GM19455 (cell line): Measurements from ENCODE around the gene TASP1.
"Not testable (repeated sequence)": the region's sequence is repeated elsewhere in the genome, so short reads cannot be mapped to it uniquely, and the experiment has no call there.

Experiments used
- ATAC-seq: cut with Tn5 transposase; IDR thresholded peaks from one replicate; pipeline ENCODE4 v1.9.1; 2021; ENCODE audit not compliant: unreplicated experiment

The TASP1 gene

DNA sequence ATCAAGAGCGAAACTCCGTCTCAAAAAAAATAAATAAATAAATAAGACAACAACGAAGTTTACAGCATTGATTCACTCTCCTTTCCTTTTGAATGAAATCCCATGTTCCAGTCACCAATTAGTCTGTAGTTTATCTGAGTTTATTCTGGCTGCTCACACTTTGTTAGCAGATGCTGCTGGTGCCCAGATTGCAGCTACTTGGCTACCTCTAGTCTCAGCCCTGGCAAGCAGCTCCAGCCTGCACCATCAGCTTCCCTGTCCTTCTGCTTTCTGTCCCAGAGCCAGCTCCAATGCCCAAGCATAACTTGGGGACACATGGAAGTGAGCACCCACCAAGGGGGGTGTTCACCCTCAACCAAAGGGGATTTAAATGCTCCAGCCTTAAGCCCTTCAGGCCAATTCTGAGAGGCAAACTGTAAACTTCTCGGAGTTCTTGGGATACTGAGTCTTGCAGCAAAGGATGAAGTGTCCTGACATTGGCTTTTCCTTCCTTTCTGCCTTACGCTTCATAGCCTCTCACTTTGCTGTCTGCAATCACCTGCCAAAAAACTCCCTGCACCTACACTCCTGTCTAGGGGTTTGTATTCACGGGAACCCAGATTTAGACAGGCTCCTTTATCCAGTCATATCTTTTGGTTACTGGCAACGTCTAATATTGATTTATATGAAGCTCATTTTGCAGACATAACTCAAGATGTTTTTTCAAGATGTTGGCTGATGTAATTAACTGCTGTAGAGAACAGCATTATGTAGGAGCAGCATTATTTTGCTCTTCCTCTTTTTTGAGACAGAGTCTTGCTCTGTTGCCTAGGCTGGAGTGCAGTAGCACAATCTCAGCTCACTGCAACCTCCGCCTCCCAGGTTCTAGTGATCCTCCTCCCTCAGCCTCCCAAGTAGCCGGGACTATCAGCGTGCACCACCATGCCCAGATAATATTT, 9.8 kb upstream of the TASP1 start:
- no peak for ATAC-seq

DNA sequence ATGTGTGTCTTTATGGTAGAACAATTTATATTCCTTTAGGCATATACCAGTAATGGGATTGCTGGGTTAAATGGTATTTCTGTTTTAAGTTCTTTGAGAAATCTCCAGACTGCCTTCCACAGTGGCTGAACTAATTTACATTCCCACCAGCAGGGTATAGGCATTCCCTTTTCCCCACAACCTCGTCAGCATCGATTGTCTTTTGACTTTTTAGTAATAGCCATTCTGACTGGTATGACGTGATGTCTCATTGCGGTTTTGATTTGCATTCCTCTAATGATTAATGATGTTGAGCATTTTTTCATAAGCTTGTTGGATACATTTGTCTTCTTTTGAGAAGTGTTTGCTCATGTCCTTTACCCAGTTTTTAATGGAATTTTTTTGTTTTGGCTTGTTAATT, 5.3 kb upstream of the TASP1 start:
- no peak for ATAC-seq

DNA sequence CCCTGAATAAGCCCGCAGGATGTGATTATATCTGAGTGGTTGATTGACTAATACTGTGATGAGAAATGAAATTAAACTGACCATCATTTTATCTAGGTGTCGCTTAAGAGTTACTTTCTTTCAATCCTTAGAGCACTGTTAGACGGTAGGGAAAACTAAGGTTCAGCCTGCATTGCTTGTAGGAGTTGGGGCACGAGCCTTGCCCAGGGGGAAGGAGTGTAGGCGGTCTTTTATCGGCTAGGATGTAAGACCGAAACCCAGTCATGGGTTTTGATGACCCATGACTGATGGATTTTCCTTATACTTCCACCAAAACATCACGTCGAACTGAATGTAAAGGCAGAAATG, 392 bp upstream of the TASP1 start:
- ATAC-seq, result peak; percentile 31

DNA sequence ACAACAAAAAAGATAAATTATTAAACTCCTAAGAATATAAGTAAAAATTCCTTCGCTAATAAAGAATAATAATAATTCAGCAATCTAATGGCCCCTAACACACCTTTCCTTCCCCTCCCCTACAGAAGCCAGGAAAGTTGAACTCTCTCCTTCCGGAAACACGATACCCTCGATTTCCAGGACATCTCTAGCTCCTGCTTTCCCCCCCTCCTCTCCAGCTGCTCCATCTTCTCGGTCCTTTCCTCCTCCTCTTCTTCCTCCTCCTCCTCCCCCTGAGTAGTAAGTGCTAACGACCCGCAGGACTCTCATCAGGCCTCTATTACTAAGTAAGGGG, 603 bp downstream of the TASP1 start:
- ATAC-seq, result no peak

DNA sequence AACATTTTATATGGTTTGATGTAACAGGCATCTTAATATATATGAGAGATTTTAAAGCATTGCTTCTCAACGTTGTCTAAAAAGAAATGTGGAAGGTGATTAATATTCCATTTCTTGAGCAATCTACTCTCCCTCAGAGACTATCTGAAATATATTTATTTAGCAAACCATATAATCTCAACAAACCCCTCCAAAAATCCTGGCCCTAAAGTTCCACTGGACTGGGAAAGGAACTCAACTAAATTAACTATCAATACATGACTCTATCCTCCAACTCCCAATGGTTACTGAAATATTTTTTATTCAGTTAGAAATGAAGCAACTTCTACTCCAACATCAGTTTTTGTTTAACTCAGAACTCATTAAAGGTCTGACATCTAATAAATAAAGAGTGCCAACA, 6.3 kb downstream of the TASP1 start:
- ATAC-seq, result no peak

DNA sequence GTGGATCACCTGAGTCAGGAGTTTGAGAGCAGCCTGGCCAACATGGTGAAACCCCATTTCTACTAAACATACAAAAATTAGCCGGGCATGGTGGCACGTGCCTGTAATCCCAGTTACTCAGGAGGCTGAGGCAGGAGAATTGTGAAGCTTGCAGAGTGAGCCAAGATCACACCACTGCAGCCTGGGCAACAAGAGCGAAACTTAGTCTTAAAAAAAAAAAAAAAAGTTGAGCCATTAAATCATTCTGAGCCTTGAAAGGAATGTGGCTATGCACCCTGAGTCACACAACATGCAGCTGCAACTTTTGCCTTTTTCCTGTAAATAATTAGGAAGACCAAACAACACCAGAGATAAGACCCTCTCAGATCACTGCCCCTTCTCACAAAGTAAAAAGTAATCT, 11.2 kb downstream of the TASP1 start:
- ATAC-seq, result not testable (repeated sequence)

DNA sequence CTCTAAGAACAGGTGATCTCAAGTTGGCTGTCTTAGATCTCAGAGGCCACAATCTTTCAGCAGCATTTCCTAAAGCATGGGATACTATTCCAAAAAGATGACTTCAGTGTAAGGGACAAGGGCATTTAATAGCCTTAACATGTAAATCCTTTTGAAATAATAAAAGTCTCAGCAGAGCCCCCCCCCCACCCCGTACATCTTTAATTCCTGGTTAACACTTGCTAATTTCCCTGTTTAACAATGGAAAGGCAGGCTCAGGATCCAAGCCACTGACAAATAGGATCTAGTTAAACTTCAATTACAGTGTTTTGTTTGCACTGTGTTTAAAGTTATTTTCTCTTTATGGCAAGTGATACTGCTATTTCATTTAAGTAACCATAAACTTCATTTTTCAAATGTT, 12.0 kb downstream of the TASP1 start:
- no peak for ATAC-seq

DNA sequence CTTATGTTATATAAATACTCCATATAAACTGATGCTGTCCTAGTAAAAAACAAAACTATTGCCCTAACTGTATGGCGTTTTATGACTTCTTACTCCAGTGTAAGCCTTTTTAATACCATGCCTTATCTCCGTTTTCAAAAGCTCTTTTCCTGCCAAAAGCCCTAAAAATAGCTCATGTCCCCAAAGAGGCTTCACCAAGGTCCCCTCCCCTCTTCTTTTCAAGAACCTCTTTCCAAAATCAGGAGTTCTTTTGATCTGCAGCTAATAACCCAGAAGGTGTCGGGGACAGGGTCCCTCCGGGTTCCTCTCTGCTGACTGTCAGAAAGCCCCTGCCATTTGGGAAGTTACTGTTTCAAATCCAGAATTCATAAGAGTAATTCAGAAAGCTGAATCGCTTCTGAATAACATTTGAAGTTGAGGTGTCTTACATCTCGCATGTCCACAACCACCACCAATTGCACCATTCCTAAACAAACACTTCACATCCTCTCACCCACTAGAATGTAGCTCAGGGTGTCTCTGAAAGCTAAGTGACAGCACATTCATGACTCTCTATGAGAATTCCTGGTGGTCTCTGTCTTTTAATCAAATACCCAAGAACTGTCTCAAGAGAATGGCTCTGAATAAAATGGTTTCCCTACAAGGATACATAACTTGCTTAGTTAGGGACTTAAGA, 13.3 kb downstream of the TASP1 start:
- ATAC-seq, result no peak

DNA sequence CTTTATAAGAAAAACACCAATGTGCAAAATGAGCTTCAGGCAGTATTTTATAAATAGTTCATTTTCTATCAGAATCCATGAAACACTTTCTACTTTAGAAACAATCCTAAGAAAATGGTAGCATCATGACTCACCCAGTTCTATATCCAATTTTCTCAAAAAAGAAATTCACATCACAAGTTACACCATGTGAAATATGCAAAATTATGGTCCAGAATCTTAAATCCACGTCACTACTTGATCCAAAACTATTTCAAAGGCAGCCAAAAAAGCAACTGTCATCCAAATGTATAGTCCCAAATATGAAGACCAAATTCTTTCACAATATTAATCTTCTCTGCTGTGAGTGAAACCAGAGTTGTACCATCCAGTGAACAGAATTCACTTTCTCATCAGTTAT, 19.3 kb downstream of the TASP1 start:
- ATAC-seq, result not testable (repeated sequence)

DNA sequence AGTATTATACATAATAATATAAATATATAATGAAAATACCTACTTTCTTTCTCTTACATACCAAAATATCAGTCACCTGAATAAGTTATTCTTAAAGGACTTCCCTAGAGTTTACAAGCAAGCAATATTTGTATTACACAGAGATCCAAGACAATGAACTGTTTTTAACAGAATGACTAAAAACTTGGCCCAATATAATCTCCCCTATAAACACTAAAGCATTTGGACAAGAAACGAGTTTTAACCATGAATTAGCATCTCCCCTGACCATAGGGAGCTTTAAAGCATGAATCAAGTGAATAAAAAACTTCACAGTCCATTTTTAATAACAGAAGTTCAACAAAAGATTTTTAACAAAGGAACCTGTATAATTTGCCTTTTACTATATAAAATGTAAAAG, 20.3 kb downstream of the TASP1 start:
- not testable (repeated sequence) for ATAC-seq

DNA sequence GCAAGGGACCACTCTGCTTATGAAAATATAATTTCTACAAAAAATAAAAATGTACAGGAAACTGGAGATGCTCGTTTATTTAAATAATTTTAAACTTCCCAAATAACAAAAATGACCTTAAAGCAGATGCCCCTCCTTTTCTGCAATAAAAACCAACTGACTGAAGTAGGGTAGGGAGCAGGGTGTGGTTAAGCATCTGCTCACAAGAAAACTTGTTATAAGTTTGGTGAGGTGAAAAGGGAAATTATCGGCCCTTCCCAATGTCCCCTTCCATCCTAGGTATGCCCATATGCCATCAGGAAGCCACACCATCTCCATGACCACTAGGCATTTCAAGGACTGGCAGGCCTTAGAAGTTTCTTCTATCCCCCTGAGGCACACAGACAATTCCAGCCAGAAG, 21.1 kb downstream of the TASP1 start:
- not testable (repeated sequence) for ATAC-seq

DNA sequence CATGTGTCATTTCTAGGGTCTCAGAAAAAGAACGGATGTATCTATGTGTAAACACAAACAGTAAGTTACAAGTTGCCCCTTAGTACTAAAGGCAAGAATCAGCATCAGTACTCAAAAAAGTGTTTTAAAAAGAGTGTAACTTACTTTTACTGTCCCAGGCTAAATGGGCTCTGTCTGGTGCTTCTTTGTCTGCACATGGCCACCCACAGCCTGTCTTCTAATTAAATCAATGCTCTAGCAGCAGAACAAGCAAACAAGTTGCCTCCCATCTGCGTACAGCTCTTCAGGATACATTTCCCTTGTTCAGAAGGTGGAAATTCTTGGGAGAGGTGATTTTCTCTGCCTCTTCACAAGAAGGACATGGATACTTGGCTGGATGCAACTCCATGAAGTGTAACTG, 22.0 kb downstream of the TASP1 start:
- not testable (repeated sequence) for ATAC-seq

DNA sequence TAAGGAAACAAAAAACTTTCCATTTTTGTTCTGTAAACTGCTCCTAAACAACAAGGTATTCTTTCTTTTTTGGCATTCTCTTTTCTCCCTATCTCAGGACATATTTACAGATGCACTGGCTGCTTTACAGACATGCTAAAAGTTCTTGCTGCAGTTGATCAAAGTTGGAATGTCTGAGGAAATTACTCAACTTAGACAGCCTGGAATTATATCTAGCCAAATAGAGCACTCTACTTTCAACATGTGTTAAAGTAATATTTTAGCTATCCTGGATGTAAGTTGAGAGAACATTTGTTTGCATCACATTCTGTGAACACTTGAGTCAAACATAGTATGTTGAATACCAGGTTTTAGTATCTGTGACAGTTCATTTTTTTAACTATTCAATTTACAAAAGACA, 24.8 kb downstream of the TASP1 start:
- ATAC-seq, result no peak

DNA sequence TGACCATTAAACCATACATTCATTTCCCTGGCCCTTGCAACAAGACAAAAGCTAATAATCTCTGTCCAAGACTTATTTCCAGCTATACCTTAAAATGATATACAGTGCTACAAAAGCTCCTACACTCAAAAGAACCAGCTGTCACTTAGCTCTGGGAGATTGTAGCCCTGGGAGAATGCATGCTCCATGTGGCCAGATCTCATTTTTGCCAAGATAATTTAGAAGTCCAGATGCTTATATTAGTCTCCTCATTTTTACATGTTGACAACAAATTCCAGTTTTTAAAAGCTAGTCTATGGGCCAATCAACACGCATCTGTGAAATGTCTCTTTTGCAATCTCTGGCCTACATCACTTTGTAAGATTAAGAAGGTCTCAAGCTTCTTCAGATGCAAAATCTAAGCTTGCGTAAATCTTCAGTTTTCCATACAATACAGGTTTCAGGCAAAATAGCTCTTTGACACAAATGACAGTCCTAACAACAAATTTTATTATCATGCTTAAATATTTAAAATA, 27.1 kb downstream of the TASP1 start:
- no peak for ATAC-seq

DNA sequence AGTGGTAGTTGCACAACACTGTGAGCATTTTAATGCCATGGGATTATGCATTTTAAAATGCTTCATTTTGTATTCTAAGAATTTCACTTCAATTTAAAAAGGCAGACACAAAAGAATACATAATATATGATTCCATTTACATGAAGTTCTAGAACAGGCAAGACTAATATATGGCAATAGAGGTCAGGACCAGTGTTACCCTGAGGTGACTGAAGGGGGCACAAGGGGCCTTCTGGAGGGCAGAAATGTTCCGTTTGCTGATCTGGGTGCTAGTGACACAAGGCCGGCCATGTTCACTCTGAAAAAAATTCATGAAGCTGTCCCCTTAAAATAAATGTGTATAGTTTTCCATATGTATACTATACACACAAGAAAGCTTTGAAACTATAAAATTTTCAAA, 28.5 kb downstream of the TASP1 start:
- ATAC-seq, result no peak

DNA sequence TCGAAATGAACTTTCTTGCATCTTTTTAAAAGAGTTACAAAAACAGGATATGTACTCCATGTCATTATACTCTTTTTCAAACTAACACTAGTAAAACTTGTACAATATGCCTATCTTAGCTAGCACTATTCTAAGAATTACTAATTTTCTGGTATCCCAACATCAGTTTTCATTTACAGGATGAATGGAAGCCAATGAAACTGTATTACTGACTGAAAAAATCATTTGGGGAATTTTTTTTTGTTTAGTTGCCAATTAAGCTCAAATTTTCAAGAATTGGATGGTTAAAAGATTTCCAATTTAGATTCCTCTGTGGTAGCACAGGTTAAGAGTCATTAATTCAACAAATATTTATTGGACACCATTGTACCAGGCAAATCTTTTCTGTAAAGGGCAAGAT, 30.7 kb downstream of the TASP1 start:
- no peak for ATAC-seq

DNA sequence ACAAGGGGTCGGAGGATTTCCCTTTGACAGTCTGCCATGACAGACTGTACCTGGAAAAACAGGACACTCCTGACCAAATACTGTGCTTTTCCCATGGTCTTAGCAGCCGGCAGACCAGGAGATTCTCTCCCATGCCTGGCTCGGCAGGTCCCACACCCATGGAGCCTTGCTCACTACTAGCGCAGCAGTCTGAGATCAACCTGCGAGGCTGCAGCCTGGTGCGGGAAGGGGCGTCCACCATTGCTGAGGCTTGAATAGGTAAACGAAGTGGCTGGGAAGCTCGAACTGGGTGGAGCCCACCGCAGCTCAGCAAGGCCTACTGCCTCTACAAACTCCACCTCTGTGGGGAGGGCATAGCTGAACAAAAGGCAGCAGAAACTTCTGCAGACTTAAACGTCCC, 45.3 kb downstream of the TASP1 start:
- not testable (repeated sequence) for ATAC-seq

DNA sequence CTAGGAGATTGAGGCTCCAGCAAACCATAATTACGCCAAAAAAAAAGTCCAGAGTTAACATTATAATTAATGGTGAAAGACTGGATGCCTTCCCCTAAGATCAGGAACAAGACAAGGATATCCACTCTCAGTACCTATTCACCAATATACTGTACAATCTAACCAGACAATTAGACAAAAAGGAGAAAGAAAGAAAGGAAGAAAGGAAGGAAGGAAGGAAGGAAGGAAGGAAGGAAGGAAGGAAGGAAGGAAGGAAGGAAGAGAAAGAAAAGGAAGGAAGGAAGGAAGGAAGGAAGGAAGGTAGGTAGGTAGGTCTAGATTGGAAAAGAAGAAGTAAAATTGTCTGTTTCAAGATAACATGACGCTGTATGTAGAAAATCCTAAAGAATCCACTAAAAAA, 50.7 kb downstream of the TASP1 start:
- ATAC-seq, result no peak

DNA sequence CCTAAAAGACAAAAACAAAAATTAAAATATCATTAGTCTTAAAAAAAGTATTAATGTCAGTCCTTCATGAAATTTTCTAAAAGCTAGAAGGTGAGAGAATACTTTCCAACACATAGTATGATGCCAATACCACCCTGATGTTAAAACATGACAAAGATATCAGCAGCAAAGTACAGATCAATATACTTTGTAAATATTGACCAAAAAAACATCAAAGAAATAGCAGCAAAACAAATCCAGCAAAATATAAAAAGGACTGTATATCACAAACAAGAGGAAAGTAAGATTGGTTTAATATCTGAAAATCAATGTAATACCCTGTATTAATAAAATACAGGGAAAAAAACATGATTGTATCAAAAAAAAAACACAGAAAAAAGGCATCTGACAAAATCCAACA, 51.4 kb downstream of the TASP1 start:
- no peak for ATAC-seq

DNA sequence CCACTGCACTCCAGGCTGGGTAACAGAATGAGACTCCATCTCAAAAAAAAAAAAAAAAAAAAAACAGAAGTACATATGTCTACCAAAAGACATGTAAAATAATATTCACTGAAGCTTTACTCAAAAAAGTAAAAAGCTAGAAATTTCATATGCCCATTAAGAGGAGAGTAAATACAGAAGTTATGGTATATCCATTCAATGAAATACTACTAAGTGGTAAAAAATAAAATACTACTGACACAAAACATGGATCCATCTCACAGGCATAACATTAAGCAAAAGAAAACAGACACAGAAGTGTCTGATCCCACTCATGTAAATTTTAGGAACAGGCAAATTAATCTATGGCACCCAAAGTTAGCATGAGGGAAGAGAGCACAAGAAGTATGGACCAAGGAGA, 52.6 kb downstream of the TASP1 start:
- ATAC-seq, result no peak

DNA sequence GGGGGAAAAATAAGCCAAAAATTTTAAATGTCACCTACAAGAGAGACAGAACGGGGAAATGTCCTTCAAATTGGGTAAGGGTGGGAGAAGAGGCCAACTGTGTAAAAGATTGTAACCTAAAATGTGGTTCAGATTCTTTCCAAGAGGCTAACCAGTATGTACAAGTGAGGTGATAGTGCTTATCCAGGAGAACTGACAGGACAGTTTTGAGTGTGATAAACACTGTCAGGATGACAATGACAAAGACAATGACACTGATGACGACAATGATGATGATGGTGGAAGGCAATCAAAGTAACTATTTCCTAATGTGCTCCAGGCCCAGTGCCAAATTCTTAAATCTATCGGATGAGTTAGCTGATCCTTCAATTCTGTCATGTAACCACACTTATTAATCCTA, 57.3 kb downstream of the TASP1 start:
- ATAC-seq, result no peak

DNA sequence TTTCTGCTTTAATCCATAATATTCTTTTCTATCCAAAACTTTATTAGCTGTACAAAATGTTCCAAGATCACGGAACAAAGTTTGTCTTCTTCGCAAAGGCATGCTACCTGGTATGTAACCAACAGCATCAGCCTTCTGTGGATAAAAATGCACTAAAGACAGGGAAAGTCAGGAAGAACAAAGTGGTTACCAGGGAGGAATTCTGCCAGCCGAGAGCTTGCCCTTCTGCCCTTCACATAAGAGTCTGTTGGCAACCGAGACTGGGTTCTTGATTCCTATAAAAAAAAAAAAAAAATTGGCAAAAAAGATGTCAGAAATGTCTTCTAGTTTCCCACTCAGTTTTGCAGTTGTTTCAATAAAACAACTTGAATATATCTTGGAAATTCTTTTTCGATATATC, 58.0 kb downstream of the TASP1 start:
- ATAC-seq, result no peak
